ENCODE results near the gene MYL5. TPM values are rescaled to one million over a fixed set of nuclear protein-coding genes. Genes with fewer than 3 reads are reported as not detected.

Gene MYL5
- total RNA-seq, 1 donor from 2014 or later, result 1.1 TPM

GRCh38 chr4:683982-684622 is 9.8 kb downstream of the MYL5 start:
- Histone ChIP-seq H3K9me3 (no peaks in the 10 kb centered on the region), H3K27ac (no peak overlapping the region), H3K4me3 (no peak overlapping the region), H3K27me3 (peaks cover 10% of the 10 kb centered on the region), H3K4me1 (peaks cover 8 to 10% of the 10 kb centered on the region in 2 donors), H3K36me3 (no peaks in the 10 kb centered on the region)
- TF ChIP-seq CTCF (IDR thresholded peaks at IDR 0.05), result peak in 2 of 3 experiments; percentile 33 to 55
- intact Hi-C loops (cut with DNase I), result no loop called here
- DNase-seq (ENCODE audit: low spot score in 2 of 2), result peak in 1 of 2 donors; percentile 72

DNA sequence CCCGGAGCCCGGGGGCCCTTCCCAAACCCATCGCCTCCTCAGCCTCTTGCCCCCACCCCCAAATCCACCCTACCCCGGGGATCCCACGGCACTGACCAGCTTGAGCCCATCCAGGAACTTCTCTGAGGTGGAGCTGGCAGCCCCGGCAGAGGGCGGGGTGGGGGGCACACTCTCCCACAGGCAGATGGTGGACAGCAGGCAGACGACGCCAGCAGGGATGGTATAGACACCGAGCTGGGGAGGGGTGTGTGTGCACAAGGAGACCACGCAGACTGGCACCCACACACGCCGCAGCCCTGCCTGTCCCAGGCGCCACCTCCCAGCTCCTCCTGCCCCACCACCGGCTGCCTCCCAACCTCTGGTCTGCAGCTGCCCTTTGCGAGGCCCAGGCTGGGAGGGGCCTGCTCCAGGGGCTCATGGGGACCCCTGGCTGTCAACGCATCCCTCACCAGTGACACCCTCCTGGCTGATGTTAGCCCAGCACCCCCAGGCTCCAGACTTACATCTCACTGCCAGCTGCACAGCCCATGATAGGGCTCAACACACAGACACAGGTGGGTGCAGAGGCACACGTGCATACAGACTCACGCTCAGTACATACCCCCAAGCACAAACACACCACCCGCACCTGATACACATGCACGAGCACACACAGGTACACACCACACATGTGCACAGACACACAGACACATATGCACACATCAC is 10.4 kb downstream of the MYL5 start:
- Histone ChIP-seq H3K36me3 (no peaks in the 10 kb centered on the region), H3K4me1 (peaks cover 8 to 14% of the 10 kb centered on the region in 2 donors), H3K27me3 (peaks cover 10% of the 10 kb centered on the region), H3K4me3 (no peak overlapping the region), H3K9me3 (no peaks in the 10 kb centered on the region), H3K27ac (no peak overlapping the region)
- intact Hi-C loops (cut with DNase I), result no loop called here
- TF ChIP-seq CTCF (IDR thresholded peaks at IDR 0.05), result no peak
- peak in 1 of 2 donors; percentile 60 for DNase-seq (ENCODE audit: low spot score in 2 of 2)

- DNase-seq (ENCODE audit: low spot score in 2 of 2), result no peak
- H3K36me3 ChIP-seq, result no peaks in the 10 kb centered on the region
- intact Hi-C loops (cut with DNase I), result no loop called here
- peaks cover 4 to 9% of the 10 kb centered on the region in 2 donors for H3K4me1 ChIP-seq
- no peak for TF ChIP-seq CTCF (IDR thresholded peaks at IDR 0.05)
- no peak overlapping the region for H3K4me3 ChIP-seq
- H3K27me3 ChIP-seq, result peaks cover 4% of the 10 kb centered on the region
- no peak overlapping the region for H3K27ac ChIP-seq
- no peaks in the 10 kb centered on the region for H3K9me3 ChIP-seq
These were observed 11.5 kb downstream of the MYL5 start for GRCh38 chr4:685679-686412.

DNA sequence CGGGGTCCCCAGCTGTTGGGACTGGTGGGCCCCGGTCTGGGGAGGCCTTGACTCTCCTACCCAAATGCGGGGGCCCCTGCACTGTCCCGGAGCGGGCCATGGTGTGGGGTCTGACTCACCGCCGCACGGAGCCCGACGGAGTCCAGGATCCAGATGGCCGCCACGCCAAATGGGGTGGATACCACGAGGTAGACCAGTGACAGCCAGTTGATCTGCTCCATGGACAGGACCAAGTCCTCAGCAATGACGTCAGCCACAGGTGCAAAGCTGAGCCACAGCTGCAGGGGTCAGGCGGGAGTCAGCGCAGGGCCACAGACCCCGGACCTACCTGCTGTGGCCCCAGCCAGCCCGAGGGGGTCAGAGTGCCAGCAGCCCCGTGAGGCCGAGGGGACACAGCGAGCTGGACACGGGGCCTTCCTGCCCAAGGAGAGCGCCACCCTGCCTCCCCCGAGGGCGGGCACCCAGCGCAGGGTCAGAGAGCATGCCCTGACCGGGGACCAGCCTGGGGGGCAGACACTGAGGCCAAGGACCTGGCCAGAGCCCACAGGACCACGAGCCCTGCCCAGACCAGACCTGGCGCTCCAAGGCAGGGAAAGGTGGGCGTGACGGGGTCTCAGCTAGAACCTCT is 12.2 kb downstream of the MYL5 start:
- no peaks in the 10 kb centered on the region for H3K9me3 ChIP-seq
- intact Hi-C loops (cut with DNase I), result no loop called here
- peaks cover 0 to 4% of the 10 kb centered on the region in 2 donors for H3K4me1 ChIP-seq
- H3K27ac ChIP-seq, result no peak overlapping the region
- no peaks in the 10 kb centered on the region for H3K27me3 ChIP-seq
- H3K36me3 ChIP-seq, result no peaks in the 10 kb centered on the region
- no peak for DNase-seq (ENCODE audit: low spot score in 2 of 2)
- H3K4me3 ChIP-seq, result no peak overlapping the region
- TF ChIP-seq CTCF (IDR thresholded peaks at IDR 0.05), result no peak

- Histone ChIP-seq H3K36me3 (no peaks in the 10 kb centered on the region), H3K9me3 (no peaks in the 10 kb centered on the region), H3K4me1 (peaks cover 0 to 4% of the 10 kb centered on the region in 2 donors), H3K27me3 (no peaks in the 10 kb centered on the region), H3K4me3 (peak overlapping the region in 1 of 2 donors; percentile 11), H3K27ac (peak overlapping the region; percentile 51 to 56)
- DNase-seq (ENCODE audit: low spot score in 2 of 2), result peak; percentile 76 to 91
- no peak for TF ChIP-seq CTCF (IDR thresholded peaks at IDR 0.05)
- intact Hi-C loops (cut with DNase I), result no loop called here
These were observed 13.0 kb downstream of the MYL5 start for GRCh38 chr4:687048-687970.

Data from ascending aorta (tissue), 2 donors.